ENCODE data around the gene NR6A1. TPM values are rescaled to one million over a fixed set of nuclear protein-coding genes. Genes with fewer than 3 reads are reported as not detected.

NR6A1 gene
- total RNA-seq, 1 donor from 2014 or later: 4.0 TPM

DNA sequence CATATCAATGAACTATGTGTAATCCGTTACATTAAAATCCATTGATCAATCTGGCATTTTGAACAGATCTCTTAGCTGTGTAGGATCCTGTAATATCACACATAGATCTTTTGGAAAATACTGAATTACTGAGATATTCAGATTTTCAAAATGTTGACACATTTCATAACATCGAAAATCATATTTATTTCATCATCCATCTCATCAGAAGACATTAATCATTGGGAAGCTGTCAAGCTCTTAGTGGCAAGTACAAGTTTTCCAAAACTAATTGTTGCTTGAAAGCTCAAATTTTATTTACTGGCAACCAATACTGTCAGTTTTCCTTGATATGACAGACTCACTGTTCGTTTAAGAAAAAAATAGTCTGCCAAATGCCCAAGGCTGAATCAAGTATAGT is 8.5 kb downstream of the NR6A1 start:
- Histone ChIP-seq H3K9me3 (no peaks in the 10 kb centered on the region), H3K27me3 (peaks cover 43% of the 10 kb centered on the region), H3K27ac (no peak overlapping the region), H3K4me3 (no peak overlapping the region), H3K36me3 (no peaks in the 10 kb centered on the region), H3K4me1 (no peaks in the 10 kb centered on the region)
- TF ChIP-seq, protein P1, sequence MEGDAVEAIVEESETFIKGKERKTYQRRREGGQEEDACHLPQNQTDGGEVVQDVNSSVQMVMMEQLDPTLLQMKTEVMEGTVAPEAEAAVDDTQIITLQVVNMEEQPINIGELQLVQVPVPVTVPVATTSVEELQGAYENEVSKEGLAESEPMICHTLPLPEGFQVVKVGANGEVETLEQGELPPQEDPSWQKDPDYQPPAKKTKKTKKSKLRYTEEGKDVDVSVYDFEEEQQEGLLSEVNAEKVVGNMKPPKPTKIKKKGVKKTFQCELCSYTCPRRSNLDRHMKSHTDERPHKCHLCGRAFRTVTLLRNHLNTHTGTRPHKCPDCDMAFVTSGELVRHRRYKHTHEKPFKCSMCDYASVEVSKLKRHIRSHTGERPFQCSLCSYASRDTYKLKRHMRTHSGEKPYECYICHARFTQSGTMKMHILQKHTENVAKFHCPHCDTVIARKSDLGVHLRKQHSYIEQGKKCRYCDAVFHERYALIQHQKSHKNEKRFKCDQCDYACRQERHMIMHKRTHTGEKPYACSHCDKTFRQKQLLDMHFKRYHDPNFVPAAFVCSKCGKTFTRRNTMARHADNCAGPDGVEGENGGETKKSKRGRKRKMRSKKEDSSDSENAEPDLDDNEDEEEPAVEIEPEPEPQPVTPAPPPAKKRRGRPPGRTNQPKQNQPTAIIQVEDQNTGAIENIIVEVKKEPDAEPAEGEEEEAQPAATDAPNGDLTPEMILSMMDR (IDR thresholded peaks at IDR 0.05): no peak
- intact Hi-C loops (cut with DNase I): no loop called here
- no peak for DNase-seq
- ATAC-seq: no peak

DNA sequence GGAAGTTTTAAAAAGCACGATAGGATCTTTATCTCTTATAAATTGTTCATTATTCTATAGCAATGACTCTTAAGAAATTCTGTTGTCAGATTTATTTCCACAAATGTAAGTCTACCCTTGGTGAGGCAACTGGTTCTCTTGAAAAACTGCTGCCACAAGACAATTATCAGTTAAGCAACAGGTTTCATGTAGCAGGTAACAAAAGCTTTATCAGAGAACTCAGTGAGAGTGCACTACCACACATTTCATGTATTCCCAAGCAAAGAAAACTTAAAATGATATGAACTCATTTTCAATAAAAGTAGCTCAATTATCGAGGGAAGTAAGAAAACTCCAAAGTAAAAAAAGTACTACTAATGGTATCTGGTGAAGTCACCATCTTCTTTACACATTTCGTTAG is 9.4 kb downstream of the NR6A1 start:
- Histone ChIP-seq H3K27me3 (peaks cover 33% of the 10 kb centered on the region), H3K27ac (no peak overlapping the region), H3K4me1 (no peaks in the 10 kb centered on the region), H3K36me3 (no peaks in the 10 kb centered on the region), H3K4me3 (no peak overlapping the region), H3K9me3 (no peaks in the 10 kb centered on the region)
- TF ChIP-seq, protein P1 (IDR thresholded peaks at IDR 0.05): no peak
- DNase-seq: no peak
- intact Hi-C loops (cut with DNase I): no loop called here
- no peak for ATAC-seq

DNA sequence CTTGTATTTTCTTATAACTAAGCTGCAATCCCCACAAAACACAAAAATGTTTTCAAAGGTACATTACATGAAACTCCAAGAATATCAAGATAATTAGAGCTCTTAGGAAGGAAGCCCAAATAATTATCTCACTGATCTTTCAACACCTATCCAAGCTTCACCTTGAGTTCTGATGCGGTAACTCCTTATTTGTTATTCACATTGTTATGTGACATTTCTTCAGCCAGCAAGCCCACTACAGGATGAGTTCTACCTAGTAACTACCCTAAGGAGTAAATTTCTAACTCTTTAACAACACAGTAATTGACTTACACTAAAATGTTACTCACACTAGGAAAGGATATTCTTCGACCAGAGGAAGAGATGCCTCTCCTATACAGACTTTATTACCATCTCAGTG is 9.9 kb downstream of the NR6A1 start:
- TF ChIP-seq, protein P1 (IDR thresholded peaks at IDR 0.05): no peak
- ATAC-seq: no peak
- Histone ChIP-seq H3K36me3 (no peaks in the 10 kb centered on the region), H3K4me3 (no peak overlapping the region), H3K9me3 (no peaks in the 10 kb centered on the region), H3K27me3 (peaks cover 28% of the 10 kb centered on the region), H3K27ac (no peak overlapping the region), H3K4me1 (no peaks in the 10 kb centered on the region)
- intact Hi-C loops (cut with DNase I): no loop called here
- DNase-seq: no peak

DNA sequence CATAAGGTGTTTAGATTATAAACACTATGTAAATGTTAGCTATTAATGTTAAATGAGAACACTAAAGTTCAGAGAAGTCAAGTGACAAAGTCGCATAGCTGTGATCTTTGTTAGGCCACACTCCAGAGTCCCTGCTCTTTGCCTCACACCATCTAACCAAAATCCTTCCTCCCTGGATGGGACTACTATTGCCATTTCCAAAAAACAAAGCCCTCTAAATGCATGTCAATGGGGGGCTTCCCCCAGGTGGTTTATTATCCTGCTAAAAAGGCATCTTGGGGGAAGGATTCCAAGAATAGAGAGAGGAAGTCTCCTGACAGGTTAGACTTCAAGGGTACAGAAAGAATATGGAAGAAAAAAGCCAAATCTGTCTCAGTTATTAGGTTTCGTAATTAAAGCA is 10.4 kb downstream of the NR6A1 start:
- Histone ChIP-seq H3K4me1 (no peaks in the 10 kb centered on the region), H3K4me3 (no peak overlapping the region), H3K27ac (no peak overlapping the region), H3K9me3 (no peaks in the 10 kb centered on the region), H3K36me3 (no peaks in the 10 kb centered on the region), H3K27me3 (peaks cover 23% of the 10 kb centered on the region)
- no peak for ATAC-seq
- intact Hi-C loops (cut with DNase I): no loop called here
- DNase-seq: no peak
- TF ChIP-seq, protein P1 (IDR thresholded peaks at IDR 0.05): no peak

DNA sequence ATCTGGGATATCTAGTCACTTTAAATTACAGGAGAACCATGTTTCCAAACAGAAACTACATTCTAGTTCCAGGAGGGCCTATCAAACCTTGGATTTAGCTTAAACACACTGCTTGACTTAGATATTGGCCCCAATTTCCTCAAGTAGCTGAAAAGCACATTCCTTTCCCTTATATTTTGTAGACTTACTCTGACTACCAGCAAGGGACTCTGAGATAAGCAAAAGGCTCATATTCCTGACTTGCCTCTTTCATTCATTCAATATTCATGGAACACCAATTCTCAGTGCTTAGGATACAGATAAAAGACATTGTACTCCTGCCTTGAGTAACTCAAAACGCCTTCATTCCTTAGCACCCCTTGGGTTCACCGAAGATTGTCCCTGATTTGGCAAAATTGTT is 11.8 kb downstream of the NR6A1 start:
- intact Hi-C loops (cut with DNase I): no loop called here

More for the DNA sequence above, 11.8 kb downstream of the NR6A1 start:
- Histone ChIP-seq H3K36me3 (no peaks in the 10 kb centered on the region), H3K4me1 (no peaks in the 10 kb centered on the region), H3K4me3 (no peak overlapping the region), H3K27ac (no peak overlapping the region), H3K9me3 (no peaks in the 10 kb centered on the region), H3K27me3 (peaks cover 16% of the 10 kb centered on the region)
- no peak for DNase-seq
- TF ChIP-seq, protein P1 (IDR thresholded peaks at IDR 0.05): no peak
- ATAC-seq: no peak

Data from upper lobe of right lung (tissue), 1 donor.